AG08396 (cell line): ENCODE data around the gene MYO1C.

Source experiments
- DNase-seq: peaks from one replicate; pipeline ENCODE4 v3.0.0; 2012; ENCODE audit warnings: low spot score, mixed read lengths

MYO1C gene

DNA sequence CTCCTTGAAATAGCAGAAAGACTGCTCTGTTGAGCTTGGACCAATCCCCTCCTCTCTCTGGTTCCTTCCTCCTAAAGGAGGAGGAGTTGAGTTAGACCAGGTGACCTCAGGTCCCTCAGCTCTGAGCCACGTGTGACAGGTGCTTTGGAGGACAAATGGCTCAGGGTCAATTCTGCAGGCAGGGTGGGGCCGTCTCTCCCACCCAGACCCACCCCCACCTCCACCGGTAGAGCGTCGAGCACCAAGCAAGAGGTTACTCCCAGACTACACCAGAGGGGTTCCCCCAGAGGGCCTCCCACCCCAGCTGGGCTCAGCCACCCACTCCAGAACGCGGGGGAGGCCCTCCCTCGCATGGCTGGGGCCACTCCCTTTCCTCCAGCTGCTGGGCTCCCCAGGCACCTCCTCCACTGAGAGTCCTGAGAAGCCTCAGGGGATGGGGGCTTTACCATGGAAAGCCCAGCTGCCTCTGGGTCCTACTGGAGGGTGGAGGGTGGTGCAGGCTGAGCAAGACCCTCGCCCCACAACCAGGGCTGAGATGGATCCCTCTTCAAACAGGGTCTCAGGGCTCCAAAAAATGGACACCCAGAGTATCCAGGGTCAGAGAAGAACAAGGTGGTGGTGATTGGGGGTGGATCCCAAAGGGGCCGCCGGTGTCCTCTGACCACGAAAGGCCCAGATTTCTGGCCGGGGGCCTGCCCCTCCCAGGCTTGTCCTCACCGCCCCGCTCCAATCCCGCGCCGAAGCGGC lies 7.6 kb downstream of the MYO1C start:
- peak; percentile 71 for DNase-seq

DNA sequence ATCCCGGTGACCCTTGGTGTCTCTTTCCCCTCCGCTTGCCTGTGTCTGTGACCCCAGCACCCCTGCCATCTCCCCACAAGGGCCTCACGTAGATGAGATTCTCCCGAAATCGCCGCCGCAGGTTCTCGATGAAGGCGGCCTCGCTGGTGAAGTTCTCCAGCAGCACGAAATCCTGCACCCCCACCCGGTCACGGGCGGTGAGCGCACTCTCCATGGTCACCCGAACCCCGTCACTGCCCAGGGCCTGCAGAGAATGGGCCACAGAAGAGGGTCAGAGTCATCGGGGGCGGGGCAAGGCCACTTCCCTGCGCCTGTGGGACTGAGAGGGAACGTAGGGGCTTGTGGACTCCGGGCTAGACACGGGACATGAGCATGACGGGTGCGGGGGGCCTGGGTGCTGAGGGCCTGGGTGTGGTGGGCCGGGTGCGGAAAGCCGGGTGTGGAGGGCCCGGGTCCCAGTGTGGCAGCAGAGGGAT lies 8.4 kb downstream of the MYO1C start:
- DNase-seq, result no peak

DNA sequence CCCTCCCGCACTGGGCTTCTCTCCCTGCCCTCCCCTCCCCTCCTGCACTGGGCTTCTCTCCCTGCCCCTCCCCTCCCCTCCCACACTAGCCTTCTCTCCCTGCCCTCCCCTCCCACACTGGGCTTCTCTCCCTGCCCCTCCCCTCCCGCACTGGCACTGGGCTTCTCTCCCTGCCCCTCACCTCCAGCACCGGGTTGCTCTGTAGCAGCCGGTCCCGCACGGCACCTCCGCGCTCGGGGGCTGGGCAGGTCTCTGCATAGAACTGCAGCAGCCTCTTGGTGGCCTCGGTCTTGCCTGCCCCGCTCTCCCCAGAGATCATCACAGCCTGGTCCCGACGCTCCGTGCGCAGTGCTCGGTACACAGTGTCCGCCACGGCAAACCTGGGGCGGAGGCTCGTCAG lies 9.8 kb downstream of the MYO1C start:
- DNase-seq, result no peak

DNA sequence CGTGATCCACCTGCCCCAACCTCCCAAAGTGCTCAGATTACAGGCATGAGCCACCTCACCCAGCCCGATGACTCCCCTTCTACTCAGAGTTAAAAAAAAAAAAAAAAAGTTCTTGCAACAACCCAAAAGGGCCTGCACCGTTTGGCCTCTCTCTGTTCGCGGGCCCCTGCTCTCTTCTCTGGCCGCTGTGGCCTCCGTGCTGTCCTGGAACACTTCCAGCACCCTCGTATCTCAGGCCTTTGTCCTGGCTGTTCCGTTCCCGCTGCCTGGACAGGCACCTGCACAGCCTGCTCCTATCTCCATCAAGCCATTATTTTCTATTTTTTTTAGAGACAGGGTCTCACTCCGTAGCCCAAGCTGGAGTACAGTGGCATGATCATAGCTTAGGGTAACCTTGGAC lies 10.8 kb downstream of the MYO1C start:
- DNase-seq, result no peak

DNA sequence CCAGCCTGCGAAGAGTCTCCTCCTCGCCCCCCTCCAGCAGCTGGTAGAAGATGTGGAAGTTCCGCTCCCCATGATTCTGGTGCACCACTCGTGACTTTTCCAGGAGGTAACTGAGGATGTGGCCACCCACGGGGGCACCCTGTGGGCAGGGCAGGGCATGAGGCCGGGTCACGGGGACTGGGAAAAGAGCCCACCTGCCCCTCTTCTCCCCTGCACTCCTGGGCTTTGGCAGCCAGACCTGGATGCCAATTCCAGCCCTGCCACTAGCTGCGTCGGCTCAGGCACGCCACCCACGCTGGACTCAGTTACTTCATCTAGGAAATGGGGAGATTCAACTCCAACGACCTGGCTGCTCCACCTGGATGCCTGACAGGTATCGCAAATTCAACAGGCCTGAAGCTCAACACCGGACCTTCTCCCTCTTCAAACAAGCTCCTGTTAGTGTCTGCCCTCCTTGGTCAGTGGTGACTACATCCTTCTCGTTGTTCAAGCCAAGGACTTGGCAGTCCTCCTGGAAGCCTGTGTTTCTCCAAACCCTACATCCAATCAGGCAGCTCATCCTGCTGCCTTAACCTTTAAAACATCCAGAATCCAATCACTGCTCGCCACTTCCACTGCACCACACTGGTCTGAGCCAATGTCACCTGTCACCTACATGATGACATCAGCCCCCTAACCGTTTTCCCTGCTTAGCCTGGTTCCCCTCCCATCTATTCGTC lies 11.6 kb downstream of the MYO1C start:
- peak; percentile 80 for DNase-seq

DNA sequence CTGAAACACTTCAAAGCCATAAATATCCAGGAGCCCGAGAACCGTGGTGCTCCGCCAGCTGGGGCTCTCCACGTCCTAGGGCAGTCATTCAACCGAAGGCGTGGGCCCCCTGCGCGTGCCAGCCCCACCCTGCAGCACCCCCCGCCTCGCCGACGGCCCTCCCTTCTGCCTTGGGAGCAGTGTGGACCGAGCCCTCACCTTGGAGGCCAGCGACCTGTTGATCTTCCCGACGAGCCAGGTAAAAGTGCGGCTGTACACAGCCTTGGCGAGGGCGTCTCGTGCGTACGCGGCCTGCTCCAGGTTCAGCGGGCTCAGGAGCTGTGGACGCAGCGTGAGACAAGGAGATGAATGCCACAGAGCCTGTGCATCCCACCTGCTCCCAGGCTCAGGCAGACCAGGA lies 14.1 kb downstream of the MYO1C start:
- no peak for DNase-seq

DNA sequence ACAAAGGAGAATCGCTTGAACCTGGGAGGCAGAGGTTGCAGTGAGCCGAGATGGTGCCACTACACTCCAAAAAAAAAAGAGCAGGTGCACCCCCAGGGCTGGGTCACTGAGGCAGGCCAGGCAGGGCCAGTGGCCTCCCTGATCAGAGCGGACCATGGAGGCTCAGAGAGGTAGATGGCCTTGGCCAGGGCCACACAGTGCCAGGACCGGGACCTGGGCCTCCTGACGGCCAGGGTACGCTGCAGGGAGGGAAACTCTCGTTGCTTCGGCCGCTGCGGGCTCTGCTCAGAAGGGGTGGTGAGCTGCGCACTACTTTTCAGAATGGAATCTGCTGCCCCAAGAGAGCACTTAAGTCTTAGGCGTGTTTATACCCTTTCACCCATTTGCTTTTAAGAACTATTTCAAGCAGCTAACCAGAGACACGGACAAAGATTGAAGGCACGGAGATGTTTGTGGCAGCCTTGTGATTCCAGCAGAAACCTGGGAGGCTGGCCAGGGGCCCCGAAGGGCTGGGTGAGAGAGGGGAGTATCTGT lies 17.1 kb downstream of the MYO1C start:
- DNase-seq, result no peak

DNA sequence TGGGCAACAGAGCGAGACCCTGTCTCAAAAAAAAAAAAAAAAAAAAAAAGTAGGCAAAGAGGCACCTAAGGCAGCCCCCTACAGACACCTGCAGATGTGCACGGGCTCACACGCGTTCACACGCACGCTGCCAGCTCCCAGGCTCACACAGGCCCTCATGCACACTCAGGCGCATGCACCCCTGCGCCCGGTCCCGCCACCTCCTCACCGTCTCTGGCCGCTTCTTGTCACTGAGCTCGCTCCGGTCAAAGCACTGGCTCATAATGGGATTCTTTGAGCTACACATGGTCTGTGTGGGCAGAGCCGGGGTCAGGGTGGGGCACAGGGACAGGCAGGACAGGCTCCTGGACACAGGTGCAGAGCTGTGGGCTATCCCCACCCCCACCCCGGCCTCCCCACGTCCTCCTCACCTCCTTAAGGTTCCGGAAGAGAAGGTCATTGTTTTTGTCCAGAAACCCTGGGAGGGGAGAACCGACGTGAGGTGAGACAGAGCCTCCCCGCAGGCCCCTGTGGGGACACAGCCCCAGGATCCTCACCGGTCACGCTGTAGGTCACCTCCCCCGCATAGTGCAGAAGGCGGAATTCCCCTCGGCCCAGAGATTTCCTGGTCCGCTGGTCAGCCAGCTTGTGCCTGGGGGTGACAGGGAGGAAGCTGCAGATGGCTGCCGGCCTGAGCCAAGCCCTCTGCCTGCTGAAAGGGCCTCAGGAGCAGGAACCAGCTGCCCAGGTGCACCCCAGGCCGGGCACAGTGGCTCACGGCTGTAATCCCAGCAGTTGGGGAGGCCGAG lies 17.9 kb downstream of the MYO1C start:
- no peak for DNase-seq

DNA sequence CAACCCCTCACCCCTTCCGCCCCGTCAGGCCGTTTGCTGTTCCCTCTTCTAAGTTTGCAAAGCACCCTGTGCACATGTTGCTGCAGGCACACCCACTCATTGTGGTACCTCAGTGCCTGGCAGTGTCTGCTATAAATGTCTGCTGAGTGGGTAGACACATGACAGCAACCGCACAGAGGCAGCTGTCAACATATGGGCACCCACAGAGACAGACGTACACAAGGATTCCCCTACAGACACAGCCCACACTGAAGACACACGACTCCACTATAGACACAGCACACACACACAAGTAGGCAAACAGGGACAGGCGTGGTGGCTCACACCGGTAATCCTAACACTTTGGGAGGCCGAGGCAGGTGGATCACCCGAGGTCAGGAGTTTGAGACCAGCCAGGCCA lies 18.6 kb downstream of the MYO1C start:
- no peak for DNase-seq

DNA sequence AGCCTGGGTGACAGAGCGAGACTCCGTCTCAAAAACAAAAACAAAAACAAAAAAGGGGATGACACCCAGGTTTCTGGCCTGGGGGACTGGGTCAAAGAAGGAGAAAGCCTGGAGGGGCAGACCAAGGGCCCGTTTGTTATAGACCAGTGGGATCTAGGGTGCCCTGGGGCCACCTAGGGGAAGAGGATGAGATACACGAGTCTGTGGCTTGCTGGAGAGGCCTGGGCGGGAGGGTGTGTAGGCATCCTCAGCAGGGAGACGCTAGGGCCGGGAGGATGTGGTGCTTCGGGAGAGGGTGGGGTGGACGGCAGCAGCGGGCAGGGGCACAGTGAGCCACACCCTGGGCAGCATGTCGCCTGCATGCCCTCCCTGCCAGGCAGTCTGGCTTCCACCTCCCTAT lies 19.3 kb downstream of the MYO1C start:
- DNase-seq, result no peak

DNA sequence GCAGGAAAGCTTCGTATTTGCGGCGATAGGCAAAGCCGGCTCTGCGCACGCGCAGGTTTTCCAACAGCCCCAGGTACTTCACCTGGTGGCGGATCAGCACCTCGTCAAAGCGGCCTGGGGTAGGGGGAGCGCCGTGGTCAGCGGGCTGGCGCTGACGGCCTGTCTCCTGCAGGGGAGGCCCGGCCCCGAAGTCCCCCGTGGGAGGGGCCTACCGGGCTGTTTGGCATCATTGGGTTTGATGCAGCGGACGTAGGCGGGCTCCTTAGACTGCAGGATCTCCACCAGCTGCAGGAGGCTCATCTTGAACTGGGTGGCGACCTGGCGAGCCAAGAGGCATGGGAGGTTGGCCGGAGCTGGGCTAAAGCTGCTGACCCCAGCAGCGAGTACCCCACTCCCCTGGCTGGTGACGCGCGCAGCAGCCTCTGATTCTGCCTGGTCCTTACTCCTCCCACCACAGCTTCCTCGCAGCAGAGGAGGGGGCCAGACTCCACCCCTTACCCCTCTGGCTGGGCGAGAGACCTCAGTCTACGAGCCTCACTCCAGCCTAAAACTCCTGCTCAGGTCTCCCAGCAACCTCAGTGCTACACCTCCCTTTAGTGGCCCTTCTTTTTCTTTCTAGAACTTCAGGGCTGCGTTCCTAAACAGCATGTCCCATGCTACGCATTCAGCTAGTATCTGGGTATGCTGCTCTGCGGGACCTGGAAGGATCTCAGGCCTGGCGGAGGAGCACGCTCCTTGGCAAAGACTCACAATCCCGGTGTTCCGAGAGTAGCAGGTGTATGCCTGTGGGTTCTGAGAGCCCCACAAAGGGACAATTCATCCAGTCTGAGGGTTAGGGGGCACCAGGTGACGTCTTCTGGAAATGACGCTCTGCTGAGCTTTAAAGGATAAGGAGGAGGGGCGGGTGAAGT lies 20.3 kb downstream of the MYO1C start:
- no peak for DNase-seq

DNA sequence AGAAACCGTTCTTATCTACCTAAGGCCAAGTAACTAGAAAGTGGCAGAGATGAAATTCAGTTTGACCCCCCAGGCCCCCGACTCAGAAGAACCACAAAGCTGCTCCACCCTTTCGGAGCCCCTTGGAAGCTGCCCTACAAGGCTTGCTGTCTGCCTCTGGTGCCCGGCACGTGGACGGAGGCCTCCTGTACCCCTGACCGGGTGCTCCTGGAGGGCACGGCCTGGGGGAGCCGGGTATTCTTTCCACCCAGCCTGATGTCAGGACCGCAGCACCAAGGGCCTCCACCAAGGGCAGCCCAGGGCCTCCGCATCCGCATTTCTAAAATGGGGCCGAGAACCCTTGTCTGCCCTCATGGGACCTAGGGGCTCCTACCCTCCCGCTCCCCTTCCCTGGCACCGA lies 21.0 kb downstream of the MYO1C start:
- no peak for DNase-seq

DNA sequence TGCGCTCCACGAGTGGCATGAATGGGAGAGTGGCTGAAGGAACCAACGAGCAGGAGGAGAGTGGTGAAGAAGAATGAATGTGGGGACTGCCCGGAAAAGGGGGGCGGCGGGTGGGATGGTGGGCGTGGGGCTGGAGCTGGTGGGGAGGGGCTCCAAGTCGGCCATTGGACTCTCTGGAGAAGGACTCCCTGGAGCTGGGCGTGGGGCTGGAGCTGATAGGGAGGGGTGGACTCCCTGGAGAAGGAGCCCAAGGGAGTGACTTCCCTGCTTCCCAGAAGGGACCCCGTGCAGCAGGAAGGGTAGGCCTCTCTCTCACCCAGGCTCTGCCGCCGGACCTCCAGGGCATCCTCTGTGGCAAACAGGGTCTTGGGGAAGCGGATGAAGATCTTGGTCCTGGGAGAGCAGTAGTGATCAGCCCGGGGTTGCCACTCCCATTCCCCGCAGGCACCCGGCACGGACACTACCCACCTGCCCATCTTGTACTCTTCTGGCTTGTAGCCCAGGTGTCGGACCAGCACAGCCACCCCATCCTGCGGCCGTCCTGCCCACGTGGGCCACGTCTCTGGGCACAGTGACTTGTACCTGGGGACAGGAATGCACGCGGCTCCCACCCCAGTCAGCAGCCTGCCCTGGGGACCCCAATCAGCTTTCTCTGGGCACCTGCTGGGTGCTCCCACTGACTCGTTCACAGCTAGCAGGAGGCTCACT lies 21.6 kb downstream of the MYO1C start:
- no peak for DNase-seq

DNA sequence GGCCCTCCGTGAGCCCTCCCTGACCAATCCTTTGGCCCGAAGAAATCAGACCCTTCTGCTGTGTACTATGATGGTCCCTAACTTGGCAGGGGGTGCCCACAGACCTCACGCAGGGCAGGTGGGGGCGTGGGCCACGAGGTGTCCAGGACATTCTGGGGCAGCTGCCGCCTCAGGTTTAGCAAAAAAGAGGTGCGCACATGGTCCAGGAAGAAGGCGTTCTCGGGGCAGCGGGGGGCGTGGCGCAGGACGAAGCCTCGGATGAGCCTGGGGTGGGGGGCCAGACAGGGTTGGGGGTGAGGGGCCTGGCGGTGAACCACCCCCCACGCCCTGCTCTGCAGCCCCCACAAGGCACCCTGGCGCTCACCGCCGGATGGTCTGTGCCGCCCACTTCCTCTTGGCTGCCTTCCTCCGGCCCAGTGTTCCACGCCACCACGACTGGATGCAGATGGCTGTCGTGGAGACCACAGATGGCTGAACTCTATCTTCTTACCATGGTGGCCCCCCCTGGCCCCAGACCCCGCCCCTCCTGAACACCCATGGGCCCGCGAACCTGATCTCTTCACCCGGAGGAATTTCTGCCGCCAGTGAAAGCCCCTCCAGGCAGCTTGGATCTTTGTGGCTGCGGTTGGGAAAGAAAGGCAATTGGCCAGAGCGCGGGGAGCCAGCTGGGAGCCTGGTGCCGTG lies 22.3 kb downstream of the MYO1C start:
- DNase-seq, result no peak

DNA sequence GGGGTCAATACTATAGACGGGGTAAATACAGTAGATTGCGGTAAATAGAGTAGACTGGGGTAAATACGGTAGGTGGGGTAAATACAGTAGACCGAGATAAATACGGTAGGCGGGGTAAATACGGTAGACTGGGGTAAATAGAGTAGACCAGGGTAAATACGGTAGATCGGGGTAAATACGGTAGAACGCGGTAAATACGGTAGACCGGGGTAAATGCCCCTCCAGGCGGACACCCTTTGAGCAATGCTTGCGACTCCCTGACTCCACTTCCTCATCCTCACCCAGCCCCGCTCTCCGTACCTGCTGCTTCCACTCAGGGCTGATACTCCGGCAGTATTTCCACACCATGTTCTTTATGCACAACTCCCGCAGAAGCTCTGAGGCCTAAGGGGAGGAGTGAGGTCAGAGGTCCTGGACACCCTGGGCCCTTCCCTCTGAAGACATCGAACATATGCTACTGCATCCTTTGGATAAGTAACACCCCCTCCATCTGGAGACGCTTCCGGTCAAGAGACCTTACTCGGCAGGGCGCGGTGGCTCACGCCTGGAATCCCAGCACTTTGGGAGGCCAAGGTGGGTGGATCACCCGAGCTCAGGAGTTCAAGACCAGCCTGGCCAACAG lies 23.1 kb downstream of the MYO1C start:
- no peak for DNase-seq

DNA sequence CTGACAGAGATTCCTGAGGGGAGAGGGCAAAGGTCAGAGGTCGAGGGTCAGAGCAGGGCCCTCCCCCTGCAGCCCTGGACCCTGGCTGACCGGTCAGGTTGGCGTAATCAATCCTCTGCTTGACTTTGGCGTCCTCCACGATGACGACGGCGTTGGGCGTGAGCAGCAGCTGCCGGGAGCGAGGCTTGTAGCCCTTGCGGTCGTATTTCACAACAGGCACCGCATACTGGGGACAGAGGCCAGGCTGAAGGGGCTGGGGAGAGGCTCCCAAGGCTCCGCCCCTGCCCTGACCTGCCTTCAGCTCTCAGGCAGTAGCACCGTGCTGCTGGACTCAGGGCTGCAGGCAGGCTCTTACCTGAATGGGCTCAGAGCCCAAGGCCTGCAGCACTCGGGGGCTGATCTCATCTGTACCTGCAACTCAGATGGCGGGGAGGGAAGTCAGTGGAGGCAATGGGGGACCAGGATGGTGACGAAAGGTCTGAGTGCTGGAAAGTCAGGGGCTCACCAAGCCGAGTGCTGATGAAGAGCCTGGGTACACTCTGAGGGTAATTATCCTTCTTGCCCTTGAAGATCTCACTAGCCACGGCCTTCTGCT lies 24.5 kb downstream of the MYO1C start:
- no peak for DNase-seq

DNA sequence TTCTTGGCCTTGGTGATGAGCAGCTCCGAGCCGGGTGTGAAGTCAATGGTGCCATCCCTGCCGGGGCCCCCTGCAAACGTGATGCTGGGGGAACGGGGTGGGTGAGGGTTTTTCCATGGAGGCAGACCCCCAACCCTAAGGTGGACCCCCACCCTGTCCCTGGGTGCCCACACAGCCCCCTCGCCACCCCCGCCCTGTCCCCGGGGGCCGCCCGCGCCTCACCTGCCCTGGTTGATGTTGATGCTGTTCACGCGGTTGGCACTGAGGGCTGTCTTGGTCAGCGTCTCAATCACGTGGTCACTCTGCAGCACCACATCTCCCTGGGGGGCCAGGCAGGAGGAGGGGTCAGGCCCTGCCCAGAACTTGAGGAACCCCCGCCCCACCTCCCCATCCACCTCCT lies 25.2 kb downstream of the MYO1C start:
- no peak for DNase-seq

DNA sequence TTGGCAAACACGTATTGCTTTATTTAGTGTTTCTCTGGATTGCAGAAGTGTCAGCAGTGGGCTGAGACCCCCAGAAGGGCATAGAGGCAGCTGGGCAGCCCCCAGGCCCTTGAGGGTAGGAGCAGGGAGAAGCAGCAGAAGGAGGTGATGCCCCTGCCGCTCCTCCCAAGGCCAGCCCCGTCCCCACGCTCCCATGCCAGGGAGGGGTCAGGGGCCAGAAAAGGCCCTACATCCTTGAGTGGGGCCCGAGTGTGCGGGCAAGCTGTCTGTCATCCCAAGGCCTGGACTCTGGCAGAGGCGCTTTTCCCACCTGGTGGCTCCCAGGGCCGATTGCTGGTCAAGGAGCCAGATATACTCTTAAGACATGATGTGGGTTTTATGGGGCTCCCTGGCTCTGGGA lies 28.3 kb downstream of the MYO1C start:
- no peak for DNase-seq
